ENCODE measurements around the gene P2RX3.
"Not testable (repeated sequence)": the region's sequence is repeated elsewhere in the genome, so short reads cannot be mapped to it uniquely, and the experiment has no call there.

The P2RX3 gene

GRCh38 chr11:57349491-57350274, 11.5 kb downstream of the P2RX3 start:
- peak; percentile 16 for DNase-seq (ENCODE audit: low read depth)

- no peak for DNase-seq (ENCODE audit: low read depth)
These were observed 14.9 kb downstream of the P2RX3 start for GRCh38 chr11:57353036-57353435.

GRCh38 chr11:57353446-57353845, 15.3 kb downstream of the P2RX3 start:
- no peak for DNase-seq (ENCODE audit: low read depth)

GRCh38 chr11:57353852-57354251, 15.7 kb downstream of the P2RX3 start:
- DNase-seq (ENCODE audit: low read depth): no peak

DNA sequence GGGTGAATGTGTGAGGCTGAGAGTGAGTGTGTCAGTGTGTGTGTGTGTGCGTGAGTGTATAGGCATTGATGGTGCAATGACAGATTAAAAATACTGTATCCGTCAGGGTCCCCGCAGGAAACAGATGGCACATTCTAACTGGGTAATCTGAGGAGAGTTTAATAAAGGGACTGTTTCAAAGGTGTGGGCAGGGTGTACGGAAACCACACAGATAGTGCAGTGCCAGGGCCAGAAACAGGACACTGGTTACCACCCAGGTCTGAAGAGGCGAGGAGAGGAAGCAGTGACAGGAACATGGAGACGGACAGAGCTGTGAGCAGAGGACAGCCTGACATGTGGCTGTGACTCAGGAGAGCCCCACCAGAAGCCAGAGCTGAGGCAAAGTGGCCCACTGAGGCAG, 16.5 kb downstream of the P2RX3 start:
- DNase-seq (ENCODE audit: low read depth): no peak

DNA sequence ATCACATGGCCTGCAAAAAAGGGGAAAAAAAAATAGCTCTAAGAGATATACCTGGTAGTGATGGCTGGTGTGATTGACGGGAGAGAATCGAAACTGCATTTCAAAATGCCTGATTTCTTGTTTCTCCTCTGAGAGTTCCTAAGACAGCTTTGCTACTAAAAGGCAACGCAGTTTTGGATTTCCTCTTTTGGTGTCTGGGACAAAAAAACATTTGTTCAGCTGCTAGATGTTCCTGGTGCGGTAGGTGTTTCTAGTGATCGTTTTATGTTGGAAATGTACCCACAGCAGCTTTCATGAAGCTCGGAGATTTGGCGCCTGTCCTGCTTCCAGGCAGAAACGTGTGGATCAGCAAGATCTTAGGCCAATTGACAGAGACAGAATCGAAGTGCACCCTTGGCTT, 18.1 kb downstream of the P2RX3 start:
- DNase-seq (ENCODE audit: low read depth): no peak

GRCh38 chr11:57357310-57357709, 19.2 kb downstream of the P2RX3 start:
- no peak for DNase-seq (ENCODE audit: low read depth)

GRCh38 chr11:57357856-57358255, 19.7 kb downstream of the P2RX3 start:
- DNase-seq (ENCODE audit: low read depth): peak; percentile 50

GRCh38 chr11:57358543-57358961, 20.4 kb downstream of the P2RX3 start:
- no peak for DNase-seq (ENCODE audit: low read depth)

DNA sequence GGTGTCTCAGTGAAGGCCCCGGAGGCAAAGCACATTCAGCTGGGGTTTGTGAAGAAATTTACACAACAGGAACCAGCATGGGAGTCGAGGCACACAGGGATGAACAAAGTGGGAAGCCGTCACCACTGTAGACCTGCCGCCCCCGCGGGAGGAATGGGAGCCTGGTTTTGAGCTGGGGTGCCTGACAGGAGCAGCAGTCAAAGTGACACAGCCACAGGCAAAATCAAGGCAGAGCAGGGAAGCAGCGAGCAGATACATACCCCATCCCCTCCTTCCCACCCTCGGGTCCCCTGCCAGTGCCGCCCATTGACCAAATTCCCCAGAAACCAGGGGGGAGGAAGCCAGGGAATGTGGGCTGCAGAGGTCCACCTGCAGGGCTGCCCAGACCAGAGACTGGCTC, 20.8 kb downstream of the P2RX3 start:
- DNase-seq (ENCODE audit: low read depth): no peak

- DNase-seq (ENCODE audit: low read depth): no peak
These were observed 21.2 kb downstream of the P2RX3 start for GRCh38 chr11:57359396-57359795.

DNA sequence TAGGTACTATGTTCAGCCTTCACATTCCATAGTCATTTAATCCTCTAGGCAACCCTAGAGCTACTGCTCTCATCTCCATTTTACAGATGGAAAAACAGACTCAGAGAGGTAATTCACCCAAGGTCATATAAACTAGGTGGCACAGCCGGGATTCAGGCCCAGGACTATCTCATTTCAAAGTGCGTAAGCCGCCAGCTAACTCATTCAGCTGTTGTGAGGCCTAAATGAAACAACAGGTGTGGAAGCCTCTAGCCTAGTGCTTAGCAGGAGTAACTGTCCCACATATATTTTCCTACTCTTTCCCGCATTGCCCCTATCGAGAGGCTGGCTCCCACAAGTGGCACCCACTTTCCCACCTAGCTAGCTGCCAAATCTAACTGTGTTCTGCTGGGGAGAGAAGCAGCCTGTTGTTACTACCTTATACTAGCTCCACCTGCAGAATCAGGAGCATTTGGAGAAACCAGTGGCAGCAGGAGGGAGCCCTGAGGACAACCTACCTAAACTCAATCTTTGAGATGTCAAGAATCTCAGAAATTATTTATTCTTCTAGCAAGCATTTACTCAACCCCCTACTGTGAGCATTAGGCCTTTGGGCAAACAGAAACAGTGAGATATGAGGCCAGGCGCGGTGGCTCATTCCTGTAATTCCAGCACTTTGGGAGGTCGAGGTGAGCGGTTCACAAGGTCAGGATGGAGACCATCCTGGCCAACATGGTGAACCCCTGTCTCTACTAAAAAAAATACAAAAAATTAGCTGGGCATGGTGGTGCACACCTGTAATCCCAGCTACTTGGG, 21.9 kb downstream of the P2RX3 start:
- DNase-seq (ENCODE audit: low read depth): no peak

DNA sequence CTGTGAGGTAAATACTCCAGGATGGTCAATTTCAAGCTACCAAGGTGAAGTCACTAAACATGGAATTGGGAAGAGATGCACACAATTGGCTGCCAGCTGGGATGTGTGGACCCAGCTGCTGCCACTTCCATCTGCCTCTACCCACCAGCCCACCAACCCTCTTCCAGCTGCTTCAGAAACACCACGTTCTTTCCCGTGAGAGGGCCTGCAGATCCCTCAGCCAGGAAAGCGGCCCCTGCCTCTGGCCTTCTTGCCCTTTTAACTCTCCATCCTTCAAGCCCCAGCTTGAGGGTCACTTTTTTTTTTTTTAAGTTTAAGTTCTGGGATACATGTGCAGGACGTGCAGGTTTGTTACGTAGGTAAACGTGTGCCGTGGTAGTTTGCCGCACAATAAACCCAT, 22.8 kb downstream of the P2RX3 start:
- DNase-seq (ENCODE audit: low read depth): no peak

DNA sequence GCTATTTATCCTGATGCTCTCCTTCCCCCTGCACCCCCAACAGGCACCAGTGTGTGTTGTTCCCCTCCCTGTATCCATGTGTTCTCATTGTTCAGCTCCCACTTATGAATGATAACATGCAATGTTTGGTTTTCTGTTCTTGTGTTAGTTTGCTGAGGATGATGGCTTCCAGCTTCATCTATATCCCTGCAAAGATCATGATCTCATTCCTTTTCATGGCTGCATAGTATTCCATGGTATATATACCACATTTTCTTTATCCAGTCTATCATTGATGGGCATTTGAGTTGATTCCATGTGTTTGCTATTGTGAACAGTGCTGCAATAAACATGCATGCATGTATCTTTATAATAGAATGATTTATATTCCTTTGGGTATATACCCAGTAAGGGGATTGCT, 23.3 kb downstream of the P2RX3 start:
- not testable (repeated sequence) for DNase-seq (ENCODE audit: low read depth)

DNA sequence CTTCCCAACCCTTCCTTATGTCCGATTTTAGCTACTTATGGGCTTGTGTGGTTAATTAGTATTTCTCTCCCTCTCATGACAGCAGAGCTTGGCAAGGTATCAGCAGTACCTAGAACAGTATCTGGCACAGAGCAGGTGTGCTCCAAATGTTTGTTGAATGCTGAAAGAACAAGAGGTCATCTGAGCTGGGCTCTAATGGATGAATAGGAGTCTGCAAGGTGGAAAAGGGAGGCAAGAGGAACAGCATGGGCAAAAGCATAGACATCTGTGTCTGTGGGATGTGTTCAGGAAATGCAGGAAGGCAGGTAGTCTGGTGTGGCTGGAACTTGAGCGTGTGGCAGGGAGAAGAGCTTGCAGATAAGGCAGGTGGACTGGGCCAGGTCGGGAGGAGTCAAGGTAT, 23.8 kb downstream of the P2RX3 start:
- DNase-seq (ENCODE audit: low read depth): no peak

- DNase-seq (ENCODE audit: low read depth): no peak
These were observed 25.3 kb downstream of the P2RX3 start for GRCh38 chr11:57363131-57364080.

- no peak for DNase-seq (ENCODE audit: low read depth)
These were observed 26.9 kb downstream of the P2RX3 start for GRCh38 chr11:57364851-57365660.

DNA sequence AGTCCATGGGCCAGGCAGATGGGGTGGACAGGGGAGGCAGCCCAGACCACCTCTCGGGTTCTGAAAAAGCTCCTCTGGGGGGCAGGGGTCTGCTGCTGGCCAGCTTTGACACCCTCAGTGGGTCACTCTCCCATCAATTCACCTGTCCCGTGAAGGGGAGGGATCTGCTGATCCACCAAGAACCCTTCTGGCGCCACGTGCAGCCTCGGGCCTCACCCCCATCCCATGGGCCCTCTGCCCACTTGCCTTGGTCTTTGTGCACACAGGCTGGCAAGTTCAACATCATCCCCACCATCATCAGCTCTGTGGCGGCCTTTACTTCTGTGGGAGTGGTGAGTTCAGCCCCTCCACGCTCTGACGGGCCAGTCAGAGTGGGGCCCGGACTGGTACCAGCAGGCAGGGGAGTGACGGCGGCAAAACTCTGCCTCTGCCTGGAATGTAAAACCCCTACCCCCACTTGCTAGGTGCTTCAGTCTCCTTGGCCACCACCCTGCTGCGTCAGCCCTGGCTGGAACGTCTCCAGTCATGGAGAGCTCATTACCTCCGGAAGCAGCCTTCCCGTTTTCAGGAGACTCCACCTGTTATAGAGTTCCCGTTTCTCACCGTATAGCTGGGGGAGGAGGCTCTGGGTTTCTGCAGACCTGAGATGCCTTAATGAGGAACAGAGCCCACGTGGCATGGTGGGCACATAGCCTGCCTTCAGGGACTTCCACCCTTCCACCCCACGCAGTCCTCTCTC, 30.1 kb downstream of the P2RX3 start:
- no peak for DNase-seq (ENCODE audit: low read depth)

GRCh38 chr11:57368845-57369232, 30.7 kb downstream of the P2RX3 start:
- DNase-seq (ENCODE audit: low read depth): no peak

DNA sequence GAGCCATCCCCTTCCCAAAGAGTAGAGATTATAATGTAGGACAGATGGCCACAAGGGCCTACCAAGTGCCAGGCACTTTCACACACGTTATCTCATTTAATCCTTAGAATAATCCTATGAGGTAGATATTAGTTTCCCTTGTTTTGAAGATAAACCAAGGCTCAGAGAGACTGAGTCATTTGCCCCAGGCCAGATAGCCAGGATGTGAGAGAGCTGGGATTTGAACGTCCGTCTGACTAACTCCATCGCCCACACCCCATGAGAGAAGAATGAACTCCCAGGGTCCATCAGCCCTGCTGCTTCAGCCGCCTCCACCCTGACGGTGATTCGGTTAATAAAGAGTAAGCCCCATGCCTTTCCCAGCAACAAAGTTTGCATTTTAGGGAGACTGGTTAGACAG, 32.1 kb downstream of the P2RX3 start:
- peak; percentile 68 for DNase-seq (ENCODE audit: low read depth)

- no peak for DNase-seq (ENCODE audit: low read depth)
These were observed 32.8 kb downstream of the P2RX3 start for GRCh38 chr11:57370941-57371340.

All from iris pigment epithelial cell (primary cell).